Amniotic stem cell (primary cell): Measurements from ENCODE around the gene SCLY.

Experiments used
- DNase-seq: peaks from one replicate; lab custom pipeline; 2025; lab: John Stamatoyannopoulos, UW

SCLY gene

GRCh38 chr2:238140721-238141540 is 80.1 kb downstream of the SCLY start:
- no peak for DNase-seq

DNA sequence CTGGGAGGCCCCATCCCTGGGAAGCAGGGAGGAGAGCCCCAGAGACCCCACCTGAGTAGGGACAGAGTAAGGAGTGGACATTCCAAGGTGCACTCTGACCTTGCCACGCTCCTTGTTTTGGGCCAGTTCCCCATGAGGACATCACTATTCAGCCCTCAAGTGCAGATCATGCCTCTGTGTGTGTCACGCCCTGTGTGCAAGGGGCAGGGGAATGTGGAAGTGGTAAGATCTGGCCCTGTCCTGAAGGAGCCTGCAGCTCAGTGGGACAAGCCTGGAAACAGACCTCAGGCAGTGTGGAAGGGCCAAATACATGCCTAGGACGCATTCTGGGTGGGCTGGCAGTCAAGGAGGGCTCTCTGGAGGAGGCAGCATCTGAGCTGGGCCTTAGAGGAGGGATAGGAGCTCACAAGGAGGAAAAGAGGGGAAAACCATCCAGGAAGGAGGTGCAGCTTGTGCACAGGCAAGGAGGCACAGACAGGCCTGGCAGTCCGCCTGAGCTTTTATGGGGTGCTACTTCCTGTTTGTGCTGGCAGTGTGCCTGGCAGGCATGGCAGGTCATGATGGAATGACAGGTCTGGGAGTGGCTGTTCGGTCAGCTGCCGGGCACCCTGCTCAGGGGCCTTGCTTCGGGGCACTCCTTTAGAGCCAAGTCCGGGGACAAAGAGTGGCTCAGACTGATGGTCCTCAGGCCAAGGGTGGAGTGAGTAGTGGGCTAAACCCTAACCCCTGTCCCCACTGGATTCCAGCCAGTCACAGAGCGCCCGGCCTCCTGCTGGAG is 80.9 kb downstream of the SCLY start:
- DNase-seq = no peak

DNA sequence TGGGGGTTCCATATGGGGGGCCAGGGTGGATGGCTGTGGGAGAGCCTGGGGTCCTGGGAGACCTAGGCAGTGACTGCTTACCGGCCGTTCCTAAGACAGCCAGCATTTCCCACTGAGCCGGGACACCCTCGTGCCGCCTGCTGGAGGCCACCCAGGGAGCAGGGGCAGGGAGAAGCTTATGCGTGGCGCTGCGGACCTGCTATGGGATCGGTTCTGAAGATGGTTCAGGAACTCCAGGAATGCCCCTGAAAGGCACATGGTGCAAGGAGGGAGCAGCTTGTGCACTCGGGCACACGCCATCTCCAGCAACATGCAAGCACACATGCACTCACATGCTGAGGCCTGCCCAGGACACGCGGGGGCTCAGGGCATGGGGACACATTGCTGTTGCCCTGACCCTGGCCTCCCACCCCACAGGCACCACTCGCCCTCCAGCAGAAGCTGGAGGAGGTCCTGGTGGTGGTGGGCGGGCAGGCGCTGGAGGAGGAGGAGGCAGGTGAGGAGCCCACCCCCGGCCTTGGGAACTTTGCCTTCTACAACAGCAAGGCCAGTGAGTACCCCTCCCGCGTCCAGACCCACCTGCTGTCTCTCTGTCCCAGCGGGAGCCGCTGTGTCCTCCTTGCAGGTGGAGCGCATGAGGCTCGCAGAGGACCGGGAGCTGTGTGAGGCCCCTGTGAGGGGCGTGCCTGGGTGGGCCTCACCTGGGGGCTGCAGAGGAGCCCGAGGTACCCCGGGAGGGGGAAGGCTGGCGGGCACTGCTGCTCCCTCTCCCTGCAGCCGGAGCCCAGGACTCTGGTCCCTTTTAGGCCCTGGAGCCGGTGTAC is 81.8 kb downstream of the SCLY start:
- DNase-seq = no peak

DNA sequence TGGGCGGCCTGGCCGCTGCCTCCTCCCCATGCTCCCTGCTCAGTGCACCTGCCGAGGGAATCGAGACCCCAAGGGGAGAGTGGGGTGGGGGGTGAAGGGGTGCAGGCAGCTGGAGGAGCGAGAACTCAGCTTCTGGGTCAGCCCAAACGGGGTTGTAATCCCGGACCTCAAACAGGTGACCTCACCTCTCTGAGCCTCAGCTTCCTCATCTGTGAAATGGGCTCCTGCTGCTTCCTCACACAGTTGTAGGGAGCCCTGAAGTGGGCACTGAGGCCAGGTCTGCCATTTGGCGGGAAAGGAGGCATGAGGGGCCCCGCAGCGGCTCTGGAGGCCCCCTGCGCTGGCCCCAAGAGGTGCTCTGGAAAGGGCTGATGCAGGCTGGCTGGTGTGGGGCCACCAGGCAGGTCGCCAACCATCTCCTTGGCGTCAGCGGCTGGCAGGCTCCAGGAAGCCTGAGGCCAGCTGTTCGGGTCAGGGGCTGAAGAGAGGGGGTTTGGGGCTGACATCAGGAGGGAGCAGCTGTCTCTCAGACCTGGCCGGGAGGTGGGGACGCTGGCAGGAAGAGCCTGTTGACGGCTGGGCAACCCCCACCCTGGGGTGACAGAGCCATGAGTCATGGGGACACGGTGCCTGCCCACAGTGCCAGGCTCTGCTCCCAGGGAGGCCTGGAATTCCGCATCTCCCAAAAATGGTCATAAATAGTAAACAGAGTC is 82.6 kb downstream of the SCLY start:
- DNase-seq = peak; percentile 26

- DNase-seq = no peak
Observed at GRCh38 chr2:238144262-238144661, 83.5 kb downstream of the SCLY start.

GRCh38 chr2:238145046-238145445 is 84.2 kb downstream of the SCLY start:
- no peak for DNase-seq

DNA sequence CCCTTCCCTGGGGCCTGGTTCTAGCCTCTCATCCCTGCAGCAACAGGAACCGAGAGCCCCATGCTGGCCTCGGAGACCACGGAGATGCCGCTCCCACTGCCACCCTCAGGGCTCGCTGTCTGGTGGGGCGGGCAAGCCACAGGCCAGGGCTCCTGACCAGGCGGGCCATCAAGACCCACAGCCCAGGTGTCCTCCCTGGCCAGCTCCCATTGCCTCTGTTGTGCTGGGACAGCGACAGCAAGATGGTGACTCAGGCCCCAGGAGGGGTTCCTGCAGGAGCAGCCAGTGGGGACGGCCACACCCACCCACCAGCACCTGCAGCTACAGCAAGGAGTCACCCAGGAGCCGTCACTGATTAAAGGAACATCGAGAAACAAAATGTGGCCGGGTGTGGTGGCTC is 85.0 kb downstream of the SCLY start:
- DNase-seq = no peak

DNA sequence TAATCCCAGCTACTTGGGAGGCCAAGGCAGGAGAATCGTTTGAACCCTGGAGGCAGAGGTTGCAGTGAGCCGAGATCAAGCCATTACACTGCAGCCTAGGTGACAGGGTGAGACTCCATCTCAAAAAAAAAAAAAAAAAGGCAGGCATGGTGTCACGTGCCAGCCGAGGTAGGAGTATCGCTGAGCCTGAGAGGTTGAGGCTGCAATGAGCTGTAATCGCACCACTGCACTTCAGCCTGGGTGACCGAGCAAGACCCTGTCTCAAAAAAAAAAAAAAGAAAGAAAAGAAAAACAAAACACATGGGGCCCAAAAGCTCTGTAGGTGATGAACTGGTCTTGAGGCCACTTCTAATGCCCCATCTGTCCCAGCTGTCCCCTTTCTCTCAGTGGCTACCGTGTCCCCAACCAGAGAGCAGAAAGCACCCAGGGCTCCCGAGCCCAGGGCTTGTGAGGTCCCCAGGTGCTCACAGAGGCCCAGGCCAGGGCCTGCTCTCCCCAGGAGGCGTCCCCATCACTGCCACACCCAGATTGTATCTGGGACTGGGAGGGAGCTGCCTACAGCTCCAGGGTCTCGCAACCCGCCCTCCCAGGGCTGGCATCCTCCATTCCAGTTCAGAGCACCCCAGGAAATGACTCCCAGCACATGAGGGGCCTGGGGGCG is 86.2 kb downstream of the SCLY start:
- no peak for DNase-seq

DNA sequence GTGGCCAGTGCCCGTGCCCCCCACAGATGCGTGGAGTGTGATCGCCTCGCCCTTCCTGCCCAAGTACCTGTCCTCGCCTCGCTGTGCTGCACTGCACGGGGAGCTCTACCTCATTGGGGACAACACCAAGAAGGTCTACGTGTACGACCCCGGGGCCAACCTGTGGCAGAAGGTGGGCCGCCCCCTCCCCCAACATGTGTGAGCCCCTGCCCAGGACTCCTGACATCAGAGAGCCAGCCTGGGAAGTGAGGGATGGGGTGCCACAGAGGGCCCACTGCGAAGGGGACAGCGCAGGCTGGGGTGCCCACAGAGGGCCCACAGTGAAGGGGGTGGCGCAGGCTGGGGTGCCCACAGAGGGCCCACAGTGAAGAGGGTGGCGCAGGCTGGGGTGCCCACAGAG is 88.2 kb downstream of the SCLY start:
- no peak for DNase-seq
